Retinal pigment epithelial cell (primary cell): ENCODE measurements around the gene CD2AP.

Experiments used
- DNase-seq: peaks from one replicate; pipeline ENCODE4 v3.0.0-alpha.2; 2010; ENCODE audit warnings: low read depth
- H3K4me3 ChIP-seq: 2 replicates; pipeline ENCODE4 v1.5.1; 2011; ENCODE audit warnings: mild to moderate bottlenecking, low read length, control low read depth, moderate library complexity
- CTCF ChIP-seq: conservative IDR thresholded peaks from 2 replicates; pipeline ENCODE4 v1.5.1; 2011; ENCODE audit warnings: low read depth, low read length, control low read depth, inconsistent platforms

Gene CD2AP

GRCh38 chr6:47495954-47496545 is 18.5 kb downstream of the CD2AP start:
- DNase-seq, result no peak
- TF ChIP-seq CTCF, result no peak
- H3K4me3 ChIP-seq, result no peak overlapping the region

GRCh38 chr6:47496935-47497579 is 19.5 kb downstream of the CD2AP start:
- H3K4me3 ChIP-seq, result no peak overlapping the region
- TF ChIP-seq CTCF, result no peak
- DNase-seq, result no peak

GRCh38 chr6:47502920-47503319 is 25.3 kb downstream of the CD2AP start:
- no peak for DNase-seq
- TF ChIP-seq CTCF, result no peak
- H3K4me3 ChIP-seq, result no peak overlapping the region

- no peak overlapping the region for H3K4me3 ChIP-seq
- DNase-seq, result no peak
- TF ChIP-seq CTCF, result no peak
Observed at GRCh38 chr6:47509937-47510336, 32.3 kb downstream of the CD2AP start.

GRCh38 chr6:47512872-47513271 is 35.3 kb downstream of the CD2AP start:
- H3K4me3 ChIP-seq, result no peak overlapping the region
- TF ChIP-seq CTCF, result no peak
- no peak for DNase-seq

- no peak overlapping the region for H3K4me3 ChIP-seq
- no peak for TF ChIP-seq CTCF
- no peak for DNase-seq
Observed at GRCh38 chr6:47519279-47519678, 41.7 kb downstream of the CD2AP start.

GRCh38 chr6:47520282-47520681 is 42.7 kb downstream of the CD2AP start:
- DNase-seq, result no peak

More at GRCh38 chr6:47520282-47520681, 42.7 kb downstream of the CD2AP start:
- TF ChIP-seq CTCF, result no peak
- no peak overlapping the region for H3K4me3 ChIP-seq
